ENCODE data around the gene SENP5.
A peak's percentile ranks its signal among the peaks of the same experiment; 100 is the strongest.

SENP5 gene

DNA sequence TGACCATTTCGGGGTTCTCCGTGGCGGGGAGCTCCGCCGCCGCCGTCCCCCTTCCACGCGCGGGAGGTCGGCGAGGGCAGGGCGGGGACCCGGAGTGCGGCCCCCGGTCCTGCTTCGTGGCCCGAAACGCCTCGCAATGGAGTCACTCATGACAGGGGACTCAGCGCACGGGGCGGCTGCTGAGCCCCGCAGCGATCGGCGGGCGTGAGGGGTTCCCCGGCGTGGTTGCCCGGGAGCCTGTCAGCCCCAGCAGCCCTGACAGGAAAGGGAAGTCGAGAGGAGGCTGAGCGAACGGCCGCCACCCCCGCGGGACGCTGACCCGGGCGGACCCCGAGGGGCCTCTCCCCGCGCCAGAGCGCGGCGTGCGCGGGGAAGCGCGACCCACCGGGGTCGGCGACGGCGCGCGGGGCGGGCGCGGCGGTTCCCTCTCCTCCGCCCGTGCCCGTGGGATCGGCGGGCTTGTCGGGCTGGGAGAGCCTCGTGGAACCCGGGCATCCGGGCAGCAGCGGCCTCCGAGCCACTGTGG is 101.5 kb downstream of the SENP5 start:
- DNase-seq (ENCODE audit: low read depth) = peak; percentile 44

GRCh38 chr3:196969660-196970546 is 102.2 kb downstream of the SENP5 start:
- DNase-seq (ENCODE audit: low read depth) = peak; percentile 61

DNA sequence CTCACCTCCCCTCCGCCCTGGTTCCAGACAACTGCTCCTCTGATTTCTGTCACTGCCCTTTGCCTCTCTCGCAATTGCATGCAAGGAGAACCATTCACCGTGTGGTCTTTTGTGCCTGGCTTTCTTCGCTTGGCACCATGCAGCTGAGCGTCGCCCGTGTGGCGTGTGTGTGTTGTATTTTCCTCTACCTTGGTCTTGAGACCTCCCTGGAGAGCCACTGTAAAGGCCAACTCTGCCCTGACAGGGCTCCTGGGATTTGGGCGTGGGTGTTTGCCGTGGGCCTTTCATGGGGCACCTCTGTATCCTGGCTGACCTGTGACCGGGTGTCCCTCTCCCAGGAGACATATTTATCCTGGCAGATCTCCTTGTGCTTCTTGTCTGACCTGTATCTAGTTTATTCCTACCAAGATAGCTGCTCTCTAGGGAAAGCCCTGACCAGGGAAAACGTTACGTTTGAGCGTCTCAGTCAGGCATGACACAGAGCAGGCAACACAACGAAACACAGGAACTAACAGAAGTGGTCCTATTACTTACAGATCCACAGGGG is 102.9 kb downstream of the SENP5 start:
- no peak for DNase-seq (ENCODE audit: low read depth)

DNA sequence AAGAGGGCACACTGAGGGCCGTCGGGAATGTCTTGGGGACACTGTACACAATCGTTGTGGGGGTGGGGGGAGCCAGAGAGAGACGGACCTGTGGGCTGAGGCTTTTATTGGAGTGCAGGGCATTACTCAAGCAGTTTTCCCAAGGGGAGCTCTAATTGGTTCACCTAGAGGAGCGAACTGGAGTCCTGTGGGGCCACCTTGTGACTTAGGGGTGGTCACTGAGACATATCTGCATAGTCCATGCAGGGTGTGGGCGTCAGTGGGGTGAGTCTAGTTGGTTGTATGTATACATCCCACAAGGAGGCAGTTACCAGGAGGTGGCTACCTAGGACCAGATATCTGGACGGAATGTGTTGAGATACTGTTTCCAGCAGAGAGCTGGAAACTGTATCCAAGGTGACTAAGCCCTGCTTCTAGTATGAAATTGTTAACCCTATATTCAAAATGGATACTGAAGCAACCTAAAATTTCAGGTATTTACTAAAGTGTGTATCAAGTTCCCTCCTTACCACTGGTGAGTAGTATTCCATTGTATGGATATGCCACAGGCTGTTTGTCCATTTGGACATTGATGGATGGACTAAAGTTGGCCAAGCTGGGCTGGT is 103.5 kb downstream of the SENP5 start:
- no peak for DNase-seq (ENCODE audit: low read depth)

DNA sequence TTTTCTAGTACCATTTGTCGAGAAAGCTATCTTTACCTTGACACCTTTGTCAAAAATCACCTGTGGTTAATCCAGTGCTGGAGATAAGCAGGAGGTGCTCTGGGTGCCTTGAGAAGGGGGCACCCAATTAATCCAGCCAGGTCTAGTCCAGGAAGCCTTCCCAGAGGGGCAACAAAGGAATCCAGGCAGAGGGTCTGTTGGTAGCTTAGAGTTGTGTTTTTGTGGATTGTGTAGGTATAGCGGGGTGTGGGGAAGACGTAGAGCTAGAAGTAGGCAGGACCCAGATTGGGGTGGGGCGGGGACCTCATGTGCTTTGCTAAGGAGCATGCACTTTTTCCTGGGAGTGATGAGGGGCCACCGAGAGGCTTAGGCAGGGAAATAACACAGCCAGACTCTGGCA is 106.9 kb downstream of the SENP5 start:
- no peak for DNase-seq (ENCODE audit: low read depth)

DNA sequence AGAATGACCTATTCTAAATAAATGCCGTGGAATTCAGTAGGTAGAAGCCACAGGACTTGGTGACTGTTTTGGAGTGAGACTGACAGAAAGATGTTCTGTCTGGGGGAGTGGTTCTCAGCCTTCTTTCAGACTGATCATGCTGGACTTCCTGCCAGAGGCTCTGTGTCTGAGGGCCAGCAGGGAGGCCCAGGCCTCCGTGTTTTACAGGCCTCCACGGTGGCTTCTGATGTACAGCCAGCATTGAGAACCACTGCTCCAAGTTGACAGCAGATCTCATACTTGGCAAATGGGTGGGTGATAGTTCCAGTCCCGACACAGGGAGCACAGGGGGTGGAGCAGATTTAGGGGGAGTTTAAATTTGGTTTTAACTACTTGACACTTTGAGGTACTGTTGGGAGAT is 107.6 kb downstream of the SENP5 start:
- no peak for DNase-seq (ENCODE audit: low read depth)

DNA sequence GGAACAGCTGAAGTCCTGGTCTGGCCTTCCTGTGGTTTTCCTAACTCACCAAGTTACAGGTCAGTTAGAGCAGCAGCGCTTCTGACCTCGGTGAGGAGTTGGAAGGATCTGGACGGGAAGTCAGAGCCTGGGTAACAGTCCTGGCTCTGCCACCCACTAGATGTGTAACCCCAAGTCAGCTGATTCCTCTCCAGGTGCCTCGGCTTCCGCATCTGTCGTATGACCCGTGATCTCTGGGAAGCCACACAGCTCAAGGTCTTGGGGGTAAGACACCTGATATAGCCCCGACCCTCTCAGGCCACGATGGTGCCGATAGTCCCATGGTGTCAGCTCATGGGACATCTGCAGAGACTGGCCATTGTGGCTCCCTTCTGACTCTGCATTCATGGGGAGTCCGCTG is 109.2 kb downstream of the SENP5 start:
- no peak for DNase-seq (ENCODE audit: low read depth)

DNA sequence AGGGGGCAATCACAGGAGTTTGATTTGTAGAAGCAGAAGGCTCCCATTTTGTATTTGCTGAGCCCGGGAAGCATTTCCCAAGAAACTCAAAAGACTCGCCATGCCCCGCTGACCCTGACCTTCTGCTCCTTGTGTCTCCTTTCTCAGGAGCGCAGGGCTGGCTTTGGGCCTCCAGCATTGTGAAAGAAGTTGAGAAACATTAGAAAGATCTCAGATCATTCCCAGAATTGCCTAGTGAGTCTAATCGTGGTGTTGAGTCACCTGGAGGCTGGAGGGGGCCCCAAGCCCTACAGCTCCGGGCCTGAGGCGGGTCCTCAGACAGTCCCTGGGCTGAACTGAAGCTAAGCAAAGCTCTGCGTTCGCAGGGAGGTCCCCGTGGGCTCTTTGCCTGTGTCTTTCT is 111.8 kb downstream of the SENP5 start:
- DNase-seq (ENCODE audit: low read depth) = no peak

- no peak for DNase-seq (ENCODE audit: low read depth)
Observed at GRCh38 chr3:196981657-196982056, 113.9 kb downstream of the SENP5 start.

GRCh38 chr3:196983186-196983585 is 115.5 kb downstream of the SENP5 start:
- DNase-seq (ENCODE audit: low read depth) = no peak
